ENCODE data around the gene MNX1. TPM values are rescaled to one million over a fixed set of nuclear protein-coding genes. Genes with fewer than 3 reads are reported as not detected.

Gene MNX1
- total RNA-seq, 2 experiments from 2014 or later = not detected

- Mint-ChIP-seq H3K4me1 (ENCODE audit: low read depth) (no peaks in the 10 kb centered on the region), H3K36me3 (peaks cover 54% of the 10 kb centered on the region)
- CTCF ChIA-PET = no interaction called here
Observed at GRCh38 chr7:156963472-156963871, 47.0 kb downstream of the MNX1 start.

GRCh38 chr7:156962897-156963296 lies 47.6 kb downstream of the MNX1 start:
- ChIA-PET POLR2A (no interaction called here), CTCF (no interaction called here)
- H3K27ac Mint-ChIP-seq = no peak overlapping the region
- H3K4me3 Mint-ChIP-seq = no peak overlapping the region
- peaks cover 60% of the 10 kb centered on the region for H3K36me3 Mint-ChIP-seq
- no peaks in the 10 kb centered on the region for H3K4me1 Mint-ChIP-seq (ENCODE audit: low read depth)
- intact Hi-C loops (cut with micrococcal nuclease) = no loop called here
- H3K27me3 Mint-ChIP-seq = no peaks in the 10 kb centered on the region
- no peak for DNase-seq
- H3K9me3 Mint-ChIP-seq = no peaks in the 10 kb centered on the region

More at GRCh38 chr7:156963472-156963871, 47.0 kb downstream of the MNX1 start:
- DNase-seq = no peak
- H3K27me3 Mint-ChIP-seq = no peaks in the 10 kb centered on the region
- H3K27ac Mint-ChIP-seq = no peak overlapping the region
- POLR2A ChIA-PET = no interaction called here
- no peak overlapping the region for H3K4me3 Mint-ChIP-seq
- intact Hi-C loops (cut with micrococcal nuclease) = no loop called here
- no peaks in the 10 kb centered on the region for H3K9me3 Mint-ChIP-seq

GRCh38 chr7:156962145-156962544 lies 48.3 kb downstream of the MNX1 start:
- Mint-ChIP-seq H3K9me3 (no peaks in the 10 kb centered on the region), H3K27ac (no peak overlapping the region), H3K36me3 (peaks cover 60% of the 10 kb centered on the region), H3K27me3 (no peaks in the 10 kb centered on the region), H3K4me3 (no peak overlapping the region), H3K4me1 (ENCODE audit: low read depth) (no peaks in the 10 kb centered on the region)
- ChIA-PET CTCF (no interaction called here), POLR2A (no interaction called here)
- intact Hi-C loops (cut with micrococcal nuclease) = no loop called here
- DNase-seq = no peak

GRCh38 chr7:156956727-156957126 lies 53.7 kb downstream of the MNX1 start:
- peaks cover 70% of the 10 kb centered on the region for H3K36me3 Mint-ChIP-seq
- H3K27me3 Mint-ChIP-seq = no peaks in the 10 kb centered on the region

GRCh38 chr7:156954941-156955340 lies 55.5 kb downstream of the MNX1 start:
- intact Hi-C loops (cut with micrococcal nuclease) = loop anchor here (10.0 kb wide), 2 partner anchors 280 to 320 kb away; no protein-coding TSS in a partner anchor
- Mint-ChIP-seq H3K4me1 (ENCODE audit: low read depth) (peaks cover 35% of the 10 kb centered on the region), H3K27ac (no peak overlapping the region), H3K9me3 (no peaks in the 10 kb centered on the region), H3K4me3 (no peak overlapping the region), H3K27me3 (no peaks in the 10 kb centered on the region), H3K36me3 (peaks cover 59% of the 10 kb centered on the region)
- CTCF ChIA-PET = interaction anchor here (0.9 to 1.0 kb wide), 2 partner anchors 15 to 296 kb away, joined by 3 to 4 read pairs; no protein-coding TSS in a partner anchor
- no peak for DNase-seq
- POLR2A ChIA-PET = no interaction called here

More at GRCh38 chr7:156956727-156957126, 53.7 kb downstream of the MNX1 start:
- no peak overlapping the region for H3K27ac Mint-ChIP-seq
- H3K4me3 Mint-ChIP-seq = no peak overlapping the region
- H3K9me3 Mint-ChIP-seq = no peaks in the 10 kb centered on the region
- intact Hi-C loops (cut with micrococcal nuclease) = loop anchor here (10.0 kb wide), 2 partner anchors 278 to 318 kb away; no protein-coding TSS in a partner anchor
- CTCF ChIA-PET = interaction anchor here (2.7 kb wide), 1 partner anchor 13 kb away, joined by 10 read pairs; no protein-coding TSS in a partner anchor
- no peak for DNase-seq
- peaks cover 21% of the 10 kb centered on the region for H3K4me1 Mint-ChIP-seq (ENCODE audit: low read depth)
- POLR2A ChIA-PET = no interaction called here

Other genes with a start within 250 kb of the MNX1 start
- 10 to 100 TPM; 36.6 to 37.8 TPM for gene LMBR1, start 117.5 kb downstream of the MNX1 start, total RNA-seq
- gene NOM1, start 61.0 kb downstream of the MNX1 start, total RNA-seq = 10 to 100 TPM; 29.2 to 31.3 TPM
- gene UBE3C, start 128.3 kb upstream of the MNX1 start, total RNA-seq = 10 to 100 TPM; 59.8 to 59.9 TPM